Immature natural killer cell (primary cell): ENCODE results near the gene FBH1. TPM values are rescaled to one million over a fixed set of nuclear protein-coding genes. Genes with fewer than 3 reads are reported as not detected.
A peak's percentile ranks its signal among the peaks of the same experiment; 100 is the strongest.
"Not testable (repeated sequence)": the region's sequence is repeated elsewhere in the genome, so short reads cannot be mapped to it uniquely, and the experiment has no call there.

ENCODE experiments used
- DNase-seq, 3 donors: peaks; one replicate each; pipeline ENCODE4 v3.0.0; 2022; ENCODE audit warnings: mixed read lengths in 1 of 3
- H3K27ac Mint-ChIP-seq, 6 donors: one replicate each; pipeline ENCODE4 v1.8.0; 2020; ENCODE audit warnings: mixed read lengths in 6 of 6, mild to moderate bottlenecking in 5 of 6, inconsistent platforms in 4 of 6, moderate library complexity in 3 of 6
- H3K27me3 Mint-ChIP-seq, 3 donors: one replicate each; pipeline ENCODE4 v1.8.0; 2020 to 2021; ENCODE audit warnings: low read depth in 3 of 3, mild to moderate bottlenecking in 3 of 3, mixed read lengths in 3 of 3, moderate library complexity in 3 of 3, inconsistent platforms in 1 of 3
- H3K36me3 Mint-ChIP-seq, 3 donors: one replicate each; pipeline ENCODE4 v1.8.0; 2020; ENCODE audit warnings: mixed read lengths in 3 of 3, inconsistent platforms in 2 of 3, mild to moderate bottlenecking in 2 of 3
- H3K4me1 Mint-ChIP-seq, 2 donors: one replicate each; pipeline ENCODE4 v1.8.0; 2020; ENCODE audit warnings: inconsistent platforms in 2 of 2, mild to moderate bottlenecking in 2 of 2, mixed read lengths in 2 of 2, moderate library complexity in 1 of 2
- H3K4me3 Mint-ChIP-seq, 5 donors: one replicate each; pipeline ENCODE4 v1.8.0; 2020; ENCODE audit warnings: mild to moderate bottlenecking in 5 of 5, mixed read lengths in 5 of 5, inconsistent platforms in 3 of 5, moderate library complexity in 3 of 5
- H3K9me3 Mint-ChIP-seq, 6 donors: one replicate each; pipeline ENCODE4 v1.8.0; 2020; ENCODE audit warnings: mild to moderate bottlenecking in 6 of 6, mixed read lengths in 6 of 6, inconsistent platforms in 4 of 6, moderate library complexity in 3 of 6
- polyA plus RNA-seq, 3 donors: library from polyadenylated mRNA; unstranded; fragments of 300-500 nt; fragmentation: Illumina TruSeq; gene quantifications; one replicate each; pipeline ENCODE4 v1.2.3, GENCODE V29; 2021

Gene FBH1
- polyA plus RNA-seq, 3 donors from 2014 or later = 32.6 to 60.6 (median 46.8) TPM

DNA sequence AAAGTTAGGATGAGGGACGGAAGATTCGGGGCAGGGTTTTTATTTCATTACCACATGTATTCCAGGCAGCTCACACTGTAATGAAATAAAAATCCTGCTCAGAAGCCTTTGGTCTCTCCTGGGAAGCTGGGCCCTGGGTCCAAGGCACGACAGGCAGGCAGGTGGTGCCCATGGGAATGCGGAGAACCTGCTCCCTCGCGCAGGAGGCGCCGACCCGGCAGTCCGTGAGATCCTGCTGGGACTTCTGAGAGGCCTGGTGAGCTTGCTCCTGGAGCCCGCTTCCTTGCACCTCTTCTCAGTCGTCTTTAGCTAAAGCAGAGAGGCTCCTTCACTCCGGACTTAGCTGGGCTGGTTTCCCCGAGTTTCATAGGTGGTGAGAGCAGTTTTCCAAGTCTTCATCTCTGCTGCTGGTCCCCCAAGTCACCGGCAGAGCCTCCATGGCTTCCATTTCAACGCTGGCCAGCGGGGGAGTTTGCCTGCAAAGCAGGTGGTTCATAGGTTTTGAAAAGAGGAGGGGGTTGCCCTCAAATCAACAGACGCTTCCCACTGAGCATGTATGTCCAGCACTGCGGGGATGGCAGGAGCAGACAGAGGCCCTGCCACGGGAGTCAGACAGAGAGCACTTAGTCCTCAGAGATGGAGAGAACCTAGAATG lies 62.8 kb downstream of the FBH1 start:
- no peaks in the 10 kb centered on the region for H3K9me3 Mint-ChIP-seq
- no peak overlapping the region for H3K27ac Mint-ChIP-seq
- H3K4me3 Mint-ChIP-seq = no peak overlapping the region
- peaks cover 0 to 2% (median 2%) of the 10 kb centered on the region in 3 donors for H3K27me3 Mint-ChIP-seq
- H3K4me1 Mint-ChIP-seq = no peaks in the 10 kb centered on the region
- DNase-seq = no peak
- peaks cover 0 to 15% (median 6%) of the 10 kb centered on the region in 3 donors for H3K36me3 Mint-ChIP-seq

DNA sequence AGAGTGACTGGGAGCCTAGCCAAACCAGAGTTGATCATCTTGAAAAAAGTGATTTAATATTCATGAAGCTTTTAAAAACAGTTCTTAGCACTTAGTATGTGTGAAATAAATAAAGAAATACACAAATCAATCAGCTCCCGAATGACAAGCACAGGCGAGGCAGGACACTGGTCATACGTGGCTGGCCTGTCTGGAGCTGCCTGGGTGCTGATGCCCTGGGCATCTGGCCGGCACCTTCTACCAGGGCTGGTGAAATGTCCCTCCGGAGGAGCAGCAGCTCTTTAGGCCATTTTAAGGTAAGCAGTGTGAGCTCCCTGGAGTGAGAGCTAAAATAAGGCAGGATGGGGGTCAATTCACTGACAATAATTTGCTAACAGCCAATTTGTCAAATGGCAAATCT lies 63.6 kb downstream of the FBH1 start:
- peaks cover 0 to 18% (median 6%) of the 10 kb centered on the region in 3 donors for H3K36me3 Mint-ChIP-seq
- H3K9me3 Mint-ChIP-seq = no peaks in the 10 kb centered on the region
- no peak overlapping the region for H3K4me3 Mint-ChIP-seq
- H3K27ac Mint-ChIP-seq = no peak overlapping the region
- no peaks in the 10 kb centered on the region for H3K4me1 Mint-ChIP-seq
- DNase-seq = no peak
- peaks cover 0 to 2% (median 2%) of the 10 kb centered on the region in 3 donors for H3K27me3 Mint-ChIP-seq

DNA sequence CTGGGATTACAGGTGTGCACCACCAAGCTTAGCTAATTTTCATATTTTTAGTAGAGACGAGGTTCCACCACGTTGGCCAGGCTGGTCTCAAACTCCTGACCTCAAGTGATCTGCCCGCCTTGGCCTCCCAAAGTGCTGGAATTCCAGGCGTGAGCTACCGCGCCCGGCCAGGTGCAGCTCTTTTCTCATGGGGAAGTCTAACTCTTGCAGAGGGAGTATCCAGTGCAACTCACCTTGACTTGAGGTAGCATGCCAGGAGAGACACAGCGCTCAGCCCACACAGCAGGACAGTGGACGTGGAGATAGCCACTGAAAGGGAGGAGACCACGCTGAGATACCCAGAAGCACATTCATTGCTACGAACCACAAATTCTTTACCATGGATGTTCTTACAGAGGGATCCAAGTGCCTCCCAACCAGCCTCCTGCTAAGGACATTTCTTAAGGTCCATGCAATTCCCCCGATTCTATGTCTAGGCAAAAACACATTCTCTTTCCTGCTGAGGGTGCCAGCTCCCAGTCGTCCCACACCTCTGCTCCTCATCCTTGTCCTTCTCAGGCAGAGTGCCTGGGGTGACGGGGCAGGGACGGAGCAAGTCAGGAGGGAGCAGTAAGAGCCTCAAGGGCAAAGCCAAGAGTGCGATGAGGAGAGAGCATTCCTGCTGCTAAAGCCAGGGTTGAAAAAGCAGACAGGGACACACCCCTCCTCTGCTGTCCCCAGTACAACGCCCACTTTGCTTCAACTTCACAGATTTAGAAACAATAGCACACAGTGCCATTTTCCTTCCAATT lies 66.3 kb downstream of the FBH1 start:
- Mint-ChIP-seq H3K27me3 (peaks cover 0 to 2% (median 0%) of the 10 kb centered on the region in 3 donors), H3K36me3 (peaks cover 0 to 18% (median 18%) of the 10 kb centered on the region in 3 donors), H3K9me3 (no peaks in the 10 kb centered on the region), H3K27ac (no peak overlapping the region), H3K4me3 (no peak overlapping the region), H3K4me1 (no peaks in the 10 kb centered on the region)
- no peak for DNase-seq

DNA sequence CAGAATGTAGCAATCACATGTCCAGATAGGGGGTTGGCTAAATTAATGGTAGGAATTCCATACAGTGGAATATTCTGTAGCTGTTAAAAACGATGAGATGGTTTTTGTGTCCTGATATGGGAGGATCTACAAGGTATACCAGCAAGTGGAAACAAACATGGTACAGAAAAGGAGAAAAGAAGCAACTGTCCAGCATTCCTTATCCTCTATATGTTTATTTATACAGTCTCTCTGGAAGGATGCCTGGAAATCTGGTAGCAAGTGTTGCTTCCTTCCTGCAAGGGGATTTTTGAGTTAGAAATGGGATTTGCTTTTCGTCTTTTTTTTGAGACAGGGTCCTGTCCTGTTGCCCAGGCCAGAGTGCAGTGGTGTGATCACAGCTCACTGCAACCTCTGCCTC lies 68.0 kb downstream of the FBH1 start:
- no peaks in the 10 kb centered on the region for H3K4me1 Mint-ChIP-seq

DNA sequence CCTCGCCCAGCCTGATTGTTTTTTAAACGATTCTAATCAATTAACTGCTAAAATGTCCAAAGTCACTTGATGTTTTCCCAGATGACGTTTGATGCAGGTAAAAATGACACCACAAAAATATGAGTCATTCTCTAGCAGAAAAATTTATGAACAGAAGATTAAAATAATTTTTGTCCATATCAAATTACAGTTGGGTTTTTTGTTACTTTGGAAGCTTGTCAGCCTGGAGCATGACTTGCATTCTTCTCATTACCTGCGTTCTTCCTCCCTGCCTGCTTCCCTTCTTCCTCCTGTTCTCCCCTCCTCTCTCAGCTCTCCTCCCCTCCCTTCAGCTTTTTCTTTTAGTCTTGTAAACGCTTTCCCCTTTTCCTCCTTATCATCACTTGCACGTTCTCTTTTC lies 68.6 kb downstream of the FBH1 start:
- DNase-seq = no peak
- Mint-ChIP-seq H3K9me3 (no peaks in the 10 kb centered on the region), H3K4me3 (no peak overlapping the region), H3K4me1 (no peaks in the 10 kb centered on the region), H3K27ac (no peak overlapping the region), H3K27me3 (peaks cover 0 to 1% (median 0%) of the 10 kb centered on the region in 3 donors), H3K36me3 (peaks cover 3 to 17% (median 8%) of the 10 kb centered on the region in 3 donors)

More for the DNA sequence above, 68.0 kb downstream of the FBH1 start:
- Mint-ChIP-seq H3K36me3 (peaks cover 3 to 20% (median 10%) of the 10 kb centered on the region in 3 donors), H3K9me3 (no peaks in the 10 kb centered on the region), H3K27me3 (peaks cover 0 to 2% (median 0%) of the 10 kb centered on the region in 3 donors), H3K27ac (no peak overlapping the region), H3K4me3 (no peak overlapping the region)
- no peak for DNase-seq

DNA sequence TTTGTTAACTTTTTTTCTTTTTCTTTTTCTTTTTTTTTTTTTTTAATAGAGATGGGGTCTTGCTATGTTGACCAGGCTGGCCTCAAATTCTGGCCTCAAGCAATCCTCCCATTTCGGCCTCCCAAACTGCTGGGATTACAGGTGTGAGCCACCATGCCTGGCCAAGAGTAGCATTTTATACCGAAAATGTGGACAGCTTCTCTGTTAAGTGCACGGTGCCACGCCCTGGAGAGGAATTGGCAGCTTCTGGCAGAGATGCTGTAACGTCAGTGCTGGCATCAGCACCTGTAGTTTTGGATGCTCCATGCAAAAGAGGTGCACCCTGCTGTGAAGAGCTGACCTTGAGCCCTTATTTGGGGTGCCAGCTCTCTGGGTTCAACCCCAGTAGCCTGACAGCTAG lies 69.1 kb downstream of the FBH1 start:
- H3K36me3 Mint-ChIP-seq = peaks cover 3 to 17% (median 8%) of the 10 kb centered on the region in 3 donors
- no peaks in the 10 kb centered on the region for H3K9me3 Mint-ChIP-seq

DNA sequence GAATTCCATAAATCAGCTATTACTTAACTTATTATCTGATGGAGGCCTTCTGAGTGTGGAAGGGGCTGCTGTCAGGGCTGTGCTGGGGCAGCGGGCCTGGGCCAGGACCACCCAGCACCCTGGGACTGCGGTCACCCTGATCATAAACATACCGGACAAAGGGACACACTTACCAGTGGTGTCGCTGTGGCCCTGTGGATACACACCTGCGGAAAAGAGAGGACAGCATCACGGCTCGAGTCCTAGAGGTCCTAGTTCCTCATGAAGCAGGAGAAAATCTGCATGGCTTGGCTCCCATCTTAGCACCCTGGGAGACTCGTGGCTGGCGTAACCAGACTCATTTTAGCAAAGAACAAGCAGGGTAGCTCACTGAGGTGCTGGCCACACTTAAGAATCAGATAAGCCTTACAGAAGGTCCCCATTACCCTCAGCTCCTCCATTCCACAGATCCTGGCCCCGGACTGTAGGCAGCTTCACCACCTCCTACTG lies 69.6 kb downstream of the FBH1 start:
- Mint-ChIP-seq H3K36me3 (peaks cover 3 to 17% (median 8%) of the 10 kb centered on the region in 3 donors), H3K27me3 (no peaks in the 10 kb centered on the region), H3K27ac (no peak overlapping the region), H3K4me1 (no peaks in the 10 kb centered on the region), H3K4me3 (no peak overlapping the region), H3K9me3 (no peaks in the 10 kb centered on the region)
- no peak for DNase-seq

More for the DNA sequence above, 69.1 kb downstream of the FBH1 start:
- H3K27me3 Mint-ChIP-seq = no peaks in the 10 kb centered on the region
- no peak overlapping the region for H3K27ac Mint-ChIP-seq
- H3K4me1 Mint-ChIP-seq = no peaks in the 10 kb centered on the region
- no peak for DNase-seq
- no peak overlapping the region for H3K4me3 Mint-ChIP-seq

DNA sequence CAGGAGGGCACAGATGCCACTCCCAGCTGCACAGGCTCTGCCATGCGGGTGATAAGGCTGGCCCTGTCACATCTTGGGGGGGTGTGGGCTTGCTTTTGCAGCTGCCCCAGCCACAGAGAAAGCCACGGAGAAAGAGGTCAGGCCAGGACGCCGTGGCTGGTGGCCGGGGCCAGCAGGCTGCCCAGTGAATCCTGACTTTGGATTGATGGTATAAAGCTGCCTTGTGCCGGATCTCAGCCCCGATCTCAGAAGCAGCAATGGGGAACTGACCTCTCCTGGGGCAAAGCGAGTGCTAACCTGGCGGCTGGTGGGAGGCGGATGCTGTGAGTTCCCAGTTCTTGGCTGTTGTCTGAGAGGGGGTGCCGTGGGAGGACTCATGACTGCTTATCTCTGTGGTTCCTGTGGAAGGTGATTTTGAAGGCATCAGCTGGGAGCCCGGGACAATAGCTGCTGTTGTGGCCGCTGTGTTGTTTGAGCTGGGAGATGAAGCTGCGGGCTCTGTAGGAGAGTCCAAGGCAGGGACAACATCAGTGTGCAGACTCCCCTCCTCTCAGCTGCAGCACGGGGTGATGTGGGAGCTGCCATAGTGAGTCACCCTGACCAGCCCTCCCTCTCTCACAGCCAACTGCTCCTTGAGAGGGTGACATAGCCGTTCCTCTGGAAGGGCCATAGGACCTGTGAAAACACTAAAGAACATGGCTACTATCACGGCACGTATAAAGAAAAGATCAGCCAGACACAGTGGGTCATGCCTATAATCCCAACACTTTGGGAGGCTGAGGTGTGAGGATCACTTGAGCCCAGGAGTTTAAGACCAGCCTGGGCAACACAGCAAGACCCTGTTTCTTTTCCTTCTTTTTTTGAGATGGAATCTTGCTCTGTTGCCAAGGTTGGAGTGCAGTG lies 70.3 kb downstream of the FBH1 start:
- no peak for DNase-seq
- Mint-ChIP-seq H3K36me3 (peaks cover 5 to 17% (median 8%) of the 10 kb centered on the region in 3 donors), H3K27ac (no peak overlapping the region), H3K4me3 (no peak overlapping the region), H3K4me1 (no peaks in the 10 kb centered on the region), H3K27me3 (no peaks in the 10 kb centered on the region), H3K9me3 (no peaks in the 10 kb centered on the region)

DNA sequence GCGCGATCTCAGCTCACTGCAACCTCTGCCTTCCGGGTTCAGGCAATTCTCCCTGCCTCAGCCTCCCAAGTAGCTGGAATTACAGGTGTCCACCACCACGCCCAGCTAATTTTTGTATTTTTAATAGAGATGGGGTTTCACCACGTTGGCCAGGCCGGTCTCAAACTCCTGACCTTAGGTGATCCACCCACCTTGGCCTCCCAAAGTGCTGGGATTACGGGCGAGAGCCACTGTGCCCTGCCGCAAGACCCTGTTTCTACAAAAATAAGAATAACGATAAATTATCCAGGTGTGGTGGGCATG lies 70.9 kb downstream of the FBH1 start:
- not testable (repeated sequence) for DNase-seq, H3K27me3 Mint-ChIP-seq, H3K4me3 Mint-ChIP-seq, H3K27ac Mint-ChIP-seq, H3K4me1 Mint-ChIP-seq, H3K9me3 Mint-ChIP-seq
- H3K36me3 Mint-ChIP-seq = peaks cover 6 to 17% (median 8%) of the 10 kb centered on the region in 3 donors

DNA sequence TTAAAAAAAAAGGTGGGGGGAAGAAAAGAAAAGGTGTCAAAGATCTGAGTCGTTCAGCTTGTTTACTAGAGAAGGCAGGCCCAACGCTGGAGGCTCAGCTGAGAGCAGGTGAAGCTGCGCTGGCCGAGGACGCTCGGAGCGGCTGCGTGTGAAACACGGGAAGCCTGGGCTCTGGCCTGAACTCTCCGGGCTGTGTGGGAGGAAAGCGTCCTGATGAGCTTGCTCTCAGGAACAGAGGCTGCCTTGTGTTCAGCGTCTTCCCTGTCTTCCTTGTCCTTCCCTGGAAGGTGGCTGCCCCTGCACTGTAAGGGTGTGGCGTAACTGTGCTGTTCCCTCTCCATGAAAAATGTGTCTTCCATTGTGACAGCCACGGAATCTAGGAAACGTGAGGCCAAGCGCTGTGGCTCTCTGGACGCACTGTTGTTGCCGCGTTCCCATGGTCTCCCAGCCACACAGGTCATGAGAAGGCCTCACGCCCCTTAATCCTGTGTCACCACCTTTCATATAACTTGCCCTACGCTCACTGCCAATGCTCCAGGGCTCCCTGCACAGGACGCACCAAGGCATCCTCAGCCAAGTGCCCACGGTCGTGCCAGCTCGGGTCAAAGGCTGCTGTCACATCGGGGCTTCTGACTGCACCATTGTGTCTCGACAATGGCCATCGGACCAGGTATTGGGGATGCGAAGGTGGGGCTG lies 71.5 kb downstream of the FBH1 start:
- H3K27me3 Mint-ChIP-seq = no peaks in the 10 kb centered on the region
- H3K9me3 Mint-ChIP-seq = no peaks in the 10 kb centered on the region
- no peak for DNase-seq
- peaks cover 6 to 17% (median 8%) of the 10 kb centered on the region in 3 donors for H3K36me3 Mint-ChIP-seq
- no peaks in the 10 kb centered on the region for H3K4me1 Mint-ChIP-seq
- no peak overlapping the region for H3K27ac Mint-ChIP-seq
- H3K4me3 Mint-ChIP-seq = no peak overlapping the region

DNA sequence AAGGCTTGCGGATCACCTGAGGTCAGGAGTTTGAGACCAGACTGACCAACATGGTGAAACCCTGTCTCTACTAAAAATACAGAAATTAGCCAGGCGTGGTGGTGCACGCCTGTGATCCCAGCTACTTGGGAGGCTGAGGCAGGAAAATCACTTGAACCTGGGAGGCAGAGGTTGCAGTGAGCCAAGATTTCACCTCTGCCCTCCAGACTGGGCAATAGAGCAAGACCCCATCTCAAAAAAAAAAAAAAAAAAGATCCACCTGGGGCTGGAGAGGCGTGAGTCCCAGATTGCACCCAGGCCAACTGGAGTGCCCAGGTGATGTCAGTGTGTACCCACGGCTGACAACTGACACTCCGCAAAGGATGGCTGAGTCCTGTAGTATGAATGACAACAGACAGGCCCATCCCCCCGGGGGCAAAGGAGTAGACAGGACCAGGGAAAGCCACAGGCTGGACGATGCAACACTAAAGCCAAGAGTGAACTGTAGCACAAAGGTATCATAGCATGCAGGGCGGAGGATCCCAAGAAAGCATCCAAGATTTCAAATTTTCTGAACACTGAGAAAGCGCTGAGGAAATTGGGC lies 72.4 kb downstream of the FBH1 start:
- not testable (repeated sequence) for DNase-seq, H3K4me1 Mint-ChIP-seq, H3K9me3 Mint-ChIP-seq, H3K4me3 Mint-ChIP-seq, H3K27me3 Mint-ChIP-seq
- peak overlapping the region in 1 of 6 donors; percentile 42 for H3K27ac Mint-ChIP-seq
- peaks cover 6 to 17% (median 8%) of the 10 kb centered on the region in 3 donors for H3K36me3 Mint-ChIP-seq

DNA sequence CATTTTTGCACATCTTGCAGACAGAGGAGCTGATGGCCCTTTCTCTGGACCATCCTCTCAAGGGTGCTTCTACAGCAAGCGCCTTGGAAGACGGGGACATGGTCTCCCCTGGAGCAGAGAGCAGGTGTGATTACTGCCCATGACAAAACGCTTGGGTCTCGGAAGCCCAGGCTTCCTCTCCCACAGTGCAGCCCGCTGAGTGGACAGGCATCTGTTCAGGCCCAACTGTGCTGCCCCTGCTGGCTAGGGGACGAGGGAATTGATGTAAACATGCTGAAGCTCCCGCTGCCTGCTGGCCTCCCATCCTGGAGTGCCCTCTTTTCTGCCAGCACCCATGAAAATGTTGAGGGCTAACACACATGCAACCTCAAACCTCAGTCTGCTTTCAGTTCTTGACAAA lies 73.0 kb downstream of the FBH1 start:
- H3K27me3 Mint-ChIP-seq = no peaks in the 10 kb centered on the region
- no peak overlapping the region for H3K4me3 Mint-ChIP-seq
- H3K36me3 Mint-ChIP-seq = peaks cover 4 to 17% (median 6%) of the 10 kb centered on the region in 3 donors
- H3K27ac Mint-ChIP-seq = no peak overlapping the region
- no peak for DNase-seq
- H3K9me3 Mint-ChIP-seq = no peaks in the 10 kb centered on the region
- no peaks in the 10 kb centered on the region for H3K4me1 Mint-ChIP-seq

DNA sequence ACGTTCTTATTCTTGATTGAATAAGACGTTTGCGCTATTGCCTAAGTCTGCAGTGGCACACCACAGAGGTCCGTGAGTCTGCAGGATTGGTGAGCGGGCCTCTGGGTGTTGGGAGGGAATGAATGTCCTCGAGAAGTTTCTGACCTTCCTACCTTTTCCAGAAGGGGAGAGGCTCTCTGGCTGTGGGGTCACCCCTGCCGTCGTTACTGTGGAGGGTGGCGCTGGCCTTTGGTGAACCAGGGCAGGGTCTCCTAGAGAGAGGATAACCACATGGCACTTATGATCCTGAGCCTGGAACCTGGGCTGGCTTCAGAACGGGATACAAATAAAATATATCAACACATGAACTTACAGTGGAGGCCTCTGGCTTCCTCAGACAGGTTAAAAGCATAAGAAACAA lies 73.5 kb downstream of the FBH1 start:
- H3K36me3 Mint-ChIP-seq = peaks cover 3 to 18% (median 6%) of the 10 kb centered on the region in 3 donors
- H3K9me3 Mint-ChIP-seq = no peaks in the 10 kb centered on the region
- no peak for DNase-seq
- H3K4me3 Mint-ChIP-seq = no peak overlapping the region
- no peak overlapping the region for H3K27ac Mint-ChIP-seq
- H3K4me1 Mint-ChIP-seq = no peaks in the 10 kb centered on the region
- peaks cover 0 to 2% (median 1%) of the 10 kb centered on the region in 3 donors for H3K27me3 Mint-ChIP-seq
